ENCODE measurements around the gene TMEM14A.
A peak's percentile ranks its signal among the peaks of the same experiment; 100 is the strongest.
"Not testable (repeated sequence)": the region's sequence is repeated elsewhere in the genome, so short reads cannot be mapped to it uniquely, and the experiment has no call there.

Gene TMEM14A

GRCh38 chr6:52654592-52654991 lies 16.3 kb upstream of the TMEM14A start:
- no peak for TF ChIP-seq CTCF (IDR thresholded peaks at IDR 0.05; ENCODE audit: extremely low read depth, missing control alignments)
- DNase-seq (ENCODE audit: low spot score): no peak

- not testable (repeated sequence) for DNase-seq (ENCODE audit: low spot score)
Measured at GRCh38 chr6:52655941-52656340, 15.0 kb upstream of the TMEM14A start.

- TF ChIP-seq CTCF (IDR thresholded peaks at IDR 0.05; ENCODE audit: extremely low read depth, missing control alignments): no peak
- no peak for DNase-seq (ENCODE audit: low spot score)
Measured at GRCh38 chr6:52657870-52658269, 13.0 kb upstream of the TMEM14A start.

- no peak for DNase-seq (ENCODE audit: low spot score)
- no peak for TF ChIP-seq CTCF (IDR thresholded peaks at IDR 0.05; ENCODE audit: extremely low read depth, missing control alignments)
Measured at GRCh38 chr6:52661551-52661950, 9.4 kb upstream of the TMEM14A start.

GRCh38 chr6:52662031-52662430 lies 8.9 kb upstream of the TMEM14A start:
- TF ChIP-seq CTCF (IDR thresholded peaks at IDR 0.05; ENCODE audit: extremely low read depth, missing control alignments): no peak
- no peak for DNase-seq (ENCODE audit: low spot score)

- peak; percentile 77 for DNase-seq (ENCODE audit: low spot score)
Measured at GRCh38 chr6:52663120-52663935, 7.6 kb upstream of the TMEM14A start.

GRCh38 chr6:52663936-52664185 lies 7.1 kb upstream of the TMEM14A start:
- TF ChIP-seq CTCF (IDR thresholded peaks at IDR 0.05; ENCODE audit: extremely low read depth, missing control alignments): no peak

More at GRCh38 chr6:52663120-52663935, 7.6 kb upstream of the TMEM14A start:
- peak; percentile 60 for TF ChIP-seq CTCF (IDR thresholded peaks at IDR 0.05; ENCODE audit: extremely low read depth, missing control alignments)

More at GRCh38 chr6:52663936-52664185, 7.1 kb upstream of the TMEM14A start:
- no peak for DNase-seq (ENCODE audit: low spot score)

All from GM20000 (cell line).